SK-N-SH treated with all-trans-retinoic acid at 6 μM for 48 hours (cell line): Measurements from ENCODE around the gene EDA.

Experiments used
- ATAC-seq: fragments of 200-7000 bp; cut with Tn5 transposase; 3 replicates; pipeline ENCODE4 v1.9.1; 2020; ENCODE audit warnings: mild to moderate bottlenecking, moderate library complexity
- ARNTL ChIP-seq: fragments of 450-650 bp; formaldehyde crosslinking; IDR thresholded peaks from 2 replicates; pipeline ENCODE4 v1.5.0; 2020; ENCODE audit warnings: low read depth, mild to moderate bottlenecking, moderate library complexity, borderline replicate concordance
- BACH2 ChIP-seq: fragments of 250-450 bp; sonication (Bioruptor Pico); IDR thresholded peaks from 2 replicates; pipeline ENCODE4 v1.9.0; 2021; ENCODE audit warnings: mild to moderate bottlenecking, borderline replicate concordance
- CREB5 ChIP-seq: fragments of 250-450 bp; sonication (Bioruptor Pico); IDR thresholded peaks from 2 replicates; pipeline ENCODE4 v1.5.1; 2020; ENCODE audit warnings: low read depth, mild to moderate bottlenecking, moderate library complexity
- CSDC2 ChIP-seq: fragments of 250-450 bp; sonication (Bioruptor Pico); IDR thresholded peaks from 2 replicates; pipeline ENCODE4 v1.5.0; 2020; ENCODE audit warnings: mild to moderate bottlenecking, moderate library complexity
- ESRRG ChIP-seq: fragments of 250-450 bp; sonication (Bioruptor Pico); IDR thresholded peaks from 2 replicates; pipeline ENCODE4 v1.6.1; 2021; ENCODE audit warnings: mild to moderate bottlenecking
- GLIS3 ChIP-seq: fragments of 250-450 bp; sonication (Bioruptor Pico); IDR thresholded peaks from 2 replicates; pipeline ENCODE4 v1.5.0; 2020; ENCODE audit warnings: mild to moderate bottlenecking, moderate library complexity
- OSR1 ChIP-seq: fragments of 250-450 bp; sonication (Bioruptor Pico); IDR thresholded peaks from 2 replicates; pipeline ENCODE4 v1.8.0; 2022; ENCODE audit warnings: moderate library complexity, mild to moderate bottlenecking, inconsistent platforms
- PATZ1 ChIP-seq: fragments of 250-450 bp; sonication (Bioruptor Pico); IDR thresholded peaks from 2 replicates; pipeline ENCODE4 v1.8.0; 2020; ENCODE audit warnings: mild to moderate bottlenecking, moderate library complexity, borderline replicate concordance
- POU6F1 ChIP-seq: fragments of 250-450 bp; sonication (Bioruptor Pico); IDR thresholded peaks from 2 replicates; pipeline ENCODE4 v1.8.0; 2021; ENCODE audit warnings: low read depth, mild to moderate bottlenecking, moderate library complexity, borderline replicate concordance
- PPARA ChIP-seq: fragments of 250-450 bp; sonication (Bioruptor Pico); IDR thresholded peaks from 2 replicates; pipeline ENCODE4 v1.5.0; 2020; ENCODE audit warnings: mild to moderate bottlenecking, borderline replicate concordance
- RARB ChIP-seq: fragments of 250-450 bp; sonication (Bioruptor Pico); IDR thresholded peaks from 2 replicates; pipeline ENCODE4 v1.8.0; 2021; ENCODE audit warnings: mild to moderate bottlenecking, moderate library complexity
- TCF4 ChIP-seq: fragments of 250-450 bp; sonication (Bioruptor Pico); IDR thresholded peaks from 2 replicates; pipeline ENCODE4 v1.8.0; 2021; ENCODE audit warnings: mild to moderate bottlenecking, moderate library complexity, borderline replicate concordance
- TOX ChIP-seq: fragments of 250-450 bp; sonication (Bioruptor Pico); IDR thresholded peaks from 2 replicates; pipeline ENCODE4 v1.8.0; 2021; ENCODE audit warnings: mild to moderate bottlenecking, moderate library complexity, borderline replicate concordance
- ZC3H10 ChIP-seq: fragments of 250-450 bp; sonication (Bioruptor Pico); IDR thresholded peaks from 2 replicates; pipeline ENCODE4 v1.5.1; 2021; ENCODE audit warnings: mild to moderate bottlenecking, moderate library complexity
- ZFP3 ChIP-seq: fragments of 250-450 bp; sonication (Bioruptor Pico); IDR thresholded peaks from 2 replicates; pipeline ENCODE4 v1.5.0; 2020; ENCODE audit warnings: mild to moderate bottlenecking, moderate library complexity
- ZFP30 ChIP-seq: fragments of 450-650 bp; formaldehyde crosslinking; IDR thresholded peaks from 2 replicates; pipeline ENCODE4 v1.5.0; 2022; ENCODE audit warnings: mild to moderate bottlenecking, moderate library complexity
- ZNF70 ChIP-seq: fragments of 450-650 bp; formaldehyde crosslinking; IDR thresholded peaks from 2 replicates; pipeline ENCODE4 v1.5.0; 2020; ENCODE audit warnings: mild to moderate bottlenecking, moderate library complexity
- ZNF8 ChIP-seq: fragments of 450-650 bp; formaldehyde crosslinking; IDR thresholded peaks from 2 replicates; pipeline ENCODE4 v1.5.0; 2020; ENCODE audit warnings: mild to moderate bottlenecking, moderate library complexity
- TF ChIP-seq, protein P1 (sequence below): fragments of 250-450 bp; sonication (Bioruptor Pico); IDR thresholded peaks from 2 replicates; pipeline ENCODE4 v1.5.1; 2021; ENCODE audit warnings: mild to moderate bottlenecking, moderate library complexity
- TF ChIP-seq, protein P2 (sequence below): fragments of 250-450 bp; sonication (Bioruptor Pico); IDR thresholded peaks from 2 replicates; pipeline ENCODE4 v1.5.0; 2020; ENCODE audit warnings: mild to moderate bottlenecking, moderate library complexity

EDA gene

GRCh38 chrX:69664693-69665092, 48.8 kb downstream of the EDA start:
- no peak for TF ChIP-seq ESRRG (CRISPR knock-in tag)
- no peak for TF ChIP-seq CREB5 (CRISPR knock-in tag)
- no peak for TF ChIP-seq ZNF70 (CRISPR knock-in tag)
- no peak for ATAC-seq

- ATAC-seq = no peak
- no peak for TF ChIP-seq GLIS3 (CRISPR knock-in tag)
- TF ChIP-seq OSR1 (CRISPR knock-in tag) = no peak
- TF ChIP-seq, protein P1, sequence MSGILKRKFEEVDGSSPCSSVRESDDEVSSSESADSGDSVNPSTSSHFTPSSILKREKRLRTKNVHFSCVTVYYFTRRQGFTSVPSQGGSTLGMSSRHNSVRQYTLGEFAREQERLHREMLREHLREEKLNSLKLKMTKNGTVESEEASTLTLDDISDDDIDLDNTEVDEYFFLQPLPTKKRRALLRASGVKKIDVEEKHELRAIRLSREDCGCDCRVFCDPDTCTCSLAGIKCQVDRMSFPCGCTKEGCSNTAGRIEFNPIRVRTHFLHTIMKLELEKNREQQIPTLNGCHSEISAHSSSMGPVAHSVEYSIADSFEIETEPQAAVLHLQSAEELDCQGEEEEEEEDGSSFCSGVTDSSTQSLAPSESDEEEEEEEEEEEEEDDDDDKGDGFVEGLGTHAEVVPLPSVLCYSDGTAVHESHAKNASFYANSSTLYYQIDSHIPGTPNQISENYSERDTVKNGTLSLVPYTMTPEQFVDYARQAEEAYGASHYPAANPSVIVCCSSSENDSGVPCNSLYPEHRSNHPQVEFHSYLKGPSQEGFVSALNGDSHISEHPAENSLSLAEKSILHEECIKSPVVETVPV = no peak
- no peak for TF ChIP-seq CSDC2
- no peak for TF ChIP-seq ZFP3 (CRISPR knock-in tag)
- TF ChIP-seq BACH2 (CRISPR knock-in tag) = no peak
- TF ChIP-seq TCF4 = no peak
- TF ChIP-seq ZNF8 (CRISPR knock-in tag) = no peak
These were observed 54.2 kb downstream of the EDA start for GRCh38 chrX:69670001-69670555.

DNA sequence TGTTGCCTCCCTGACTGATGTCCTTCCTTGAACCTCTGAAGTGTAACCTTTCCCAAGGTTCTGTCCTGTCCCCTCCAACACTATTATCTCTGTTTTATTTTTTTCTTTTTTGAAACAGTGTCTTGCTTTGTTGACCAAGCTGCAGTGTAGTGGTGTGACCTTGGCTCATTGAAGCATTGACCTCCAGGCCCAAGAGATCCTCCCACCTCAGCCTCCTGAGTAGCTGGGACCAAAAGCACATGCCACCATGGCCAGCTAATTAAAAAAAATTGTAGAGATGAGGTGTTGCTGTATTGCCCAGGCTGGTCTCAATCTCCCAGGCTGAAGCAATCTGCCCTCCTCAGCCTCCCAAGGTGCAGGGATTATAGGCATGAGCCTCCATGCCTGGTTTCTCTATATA, 59.0 kb downstream of the EDA start:
- ATAC-seq = no peak
- TF ChIP-seq ESRRG (CRISPR knock-in tag) = no peak
- TF ChIP-seq PATZ1 (CRISPR knock-in tag) = no peak
- TF ChIP-seq ZFP30 (CRISPR knock-in tag) = no peak
- no peak for TF ChIP-seq PPARA (CRISPR knock-in tag)
- TF ChIP-seq, protein P2, sequence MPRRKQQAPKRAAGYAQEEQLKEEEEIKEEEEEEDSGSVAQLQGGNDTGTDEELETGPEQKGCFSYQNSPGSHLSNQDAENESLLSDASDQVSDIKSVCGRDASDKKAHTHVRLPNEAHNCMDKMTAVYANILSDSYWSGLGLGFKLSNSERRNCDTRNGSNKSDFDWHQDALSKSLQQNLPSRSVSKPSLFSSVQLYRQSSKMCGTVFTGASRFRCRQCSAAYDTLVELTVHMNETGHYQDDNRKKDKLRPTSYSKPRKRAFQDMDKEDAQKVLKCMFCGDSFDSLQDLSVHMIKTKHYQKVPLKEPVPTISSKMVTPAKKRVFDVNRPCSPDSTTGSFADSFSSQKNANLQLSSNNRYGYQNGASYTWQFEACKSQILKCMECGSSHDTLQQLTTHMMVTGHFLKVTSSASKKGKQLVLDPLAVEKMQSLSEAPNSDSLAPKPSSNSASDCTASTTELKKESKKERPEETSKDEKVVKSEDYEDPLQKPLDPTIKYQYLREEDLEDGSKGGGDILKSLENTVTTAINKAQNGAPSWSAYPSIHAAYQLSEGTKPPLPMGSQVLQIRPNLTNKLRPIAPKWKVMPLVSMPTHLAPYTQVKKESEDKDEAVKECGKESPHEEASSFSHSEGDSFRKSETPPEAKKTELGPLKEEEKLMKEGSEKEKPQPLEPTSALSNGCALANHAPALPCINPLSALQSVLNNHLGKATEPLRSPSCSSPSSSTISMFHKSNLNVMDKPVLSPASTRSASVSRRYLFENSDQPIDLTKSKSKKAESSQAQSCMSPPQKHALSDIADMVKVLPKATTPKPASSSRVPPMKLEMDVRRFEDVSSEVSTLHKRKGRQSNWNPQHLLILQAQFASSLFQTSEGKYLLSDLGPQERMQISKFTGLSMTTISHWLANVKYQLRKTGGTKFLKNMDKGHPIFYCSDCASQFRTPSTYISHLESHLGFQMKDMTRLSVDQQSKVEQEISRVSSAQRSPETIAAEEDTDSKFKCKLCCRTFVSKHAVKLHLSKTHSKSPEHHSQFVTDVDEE (CRISPR knock-in tag) = no peak
- no peak for TF ChIP-seq TOX (CRISPR knock-in tag)
- TF ChIP-seq ZNF8 (CRISPR knock-in tag) = no peak
- no peak for TF ChIP-seq CREB5 (CRISPR knock-in tag)
- no peak for TF ChIP-seq ARNTL
- TF ChIP-seq ZFP3 (CRISPR knock-in tag) = no peak
- TF ChIP-seq ZC3H10 (CRISPR knock-in tag) = no peak
- TF ChIP-seq POU6F1 = no peak
- TF ChIP-seq OSR1 (CRISPR knock-in tag) = no peak
- TF ChIP-seq GLIS3 (CRISPR knock-in tag) = no peak
- no peak for TF ChIP-seq RARB (CRISPR knock-in tag)
